ENCODE measurements around the gene TTC34. TPM values are rescaled to one million over a fixed set of nuclear protein-coding genes. Genes with fewer than 3 reads are reported as not detected.

TTC34 gene
- total and polyA plus RNA-seq, 9 of the 15 experiments (the other 6 are each of a cell fraction or from before 2014, with no cell fraction given) = 0.03 to 0.38 (median 0.05) TPM; not detected in 2

DNA sequence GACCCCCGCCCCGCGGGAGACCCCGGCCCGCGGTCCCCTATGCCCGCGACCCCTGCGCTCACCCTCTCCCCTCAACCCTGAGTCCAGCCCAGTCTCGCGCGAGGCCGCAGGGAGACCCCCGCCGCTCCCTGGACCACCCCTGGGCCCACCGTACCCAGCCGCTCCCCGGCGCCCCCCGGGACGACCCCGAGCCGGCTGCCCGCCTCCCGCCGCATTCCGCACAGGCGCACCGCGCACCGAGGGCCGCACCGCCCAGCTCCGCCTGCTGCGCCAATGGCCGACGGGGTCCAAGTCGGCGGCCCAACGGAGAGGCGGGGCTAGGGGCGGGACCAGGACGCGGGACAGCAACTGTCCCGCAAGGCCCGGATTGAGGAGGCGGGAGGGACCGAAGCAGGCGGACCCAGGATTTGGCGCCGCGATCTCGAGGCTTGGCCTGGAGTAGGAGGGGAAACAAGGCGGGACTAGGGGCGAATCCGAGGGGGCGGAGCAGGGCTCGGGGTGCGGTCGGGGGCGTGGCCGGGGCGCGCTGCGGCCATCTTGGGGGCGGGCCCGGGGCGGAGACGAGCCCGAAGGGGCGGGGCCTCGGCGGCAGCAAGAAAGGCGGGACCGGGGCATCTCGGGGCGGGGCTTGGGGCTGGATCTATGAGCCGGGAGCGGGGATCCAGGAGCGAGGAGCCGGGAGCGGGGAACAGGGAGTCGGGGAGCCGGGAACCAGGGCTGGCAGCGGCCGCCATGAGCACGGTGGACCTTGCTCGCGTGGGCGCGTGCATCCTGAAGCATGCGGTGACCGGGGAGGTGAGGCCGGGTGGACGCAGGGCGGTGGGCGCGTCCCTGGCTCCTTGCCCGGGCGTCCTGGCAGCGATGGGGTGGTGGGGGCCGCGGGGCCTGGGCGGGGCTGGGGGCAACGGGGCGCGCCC, 215.1 kb downstream of the TTC34 start, which contains the start of gene PRXL2B (continued):
- TF ChIP-seq, protein P1, sequence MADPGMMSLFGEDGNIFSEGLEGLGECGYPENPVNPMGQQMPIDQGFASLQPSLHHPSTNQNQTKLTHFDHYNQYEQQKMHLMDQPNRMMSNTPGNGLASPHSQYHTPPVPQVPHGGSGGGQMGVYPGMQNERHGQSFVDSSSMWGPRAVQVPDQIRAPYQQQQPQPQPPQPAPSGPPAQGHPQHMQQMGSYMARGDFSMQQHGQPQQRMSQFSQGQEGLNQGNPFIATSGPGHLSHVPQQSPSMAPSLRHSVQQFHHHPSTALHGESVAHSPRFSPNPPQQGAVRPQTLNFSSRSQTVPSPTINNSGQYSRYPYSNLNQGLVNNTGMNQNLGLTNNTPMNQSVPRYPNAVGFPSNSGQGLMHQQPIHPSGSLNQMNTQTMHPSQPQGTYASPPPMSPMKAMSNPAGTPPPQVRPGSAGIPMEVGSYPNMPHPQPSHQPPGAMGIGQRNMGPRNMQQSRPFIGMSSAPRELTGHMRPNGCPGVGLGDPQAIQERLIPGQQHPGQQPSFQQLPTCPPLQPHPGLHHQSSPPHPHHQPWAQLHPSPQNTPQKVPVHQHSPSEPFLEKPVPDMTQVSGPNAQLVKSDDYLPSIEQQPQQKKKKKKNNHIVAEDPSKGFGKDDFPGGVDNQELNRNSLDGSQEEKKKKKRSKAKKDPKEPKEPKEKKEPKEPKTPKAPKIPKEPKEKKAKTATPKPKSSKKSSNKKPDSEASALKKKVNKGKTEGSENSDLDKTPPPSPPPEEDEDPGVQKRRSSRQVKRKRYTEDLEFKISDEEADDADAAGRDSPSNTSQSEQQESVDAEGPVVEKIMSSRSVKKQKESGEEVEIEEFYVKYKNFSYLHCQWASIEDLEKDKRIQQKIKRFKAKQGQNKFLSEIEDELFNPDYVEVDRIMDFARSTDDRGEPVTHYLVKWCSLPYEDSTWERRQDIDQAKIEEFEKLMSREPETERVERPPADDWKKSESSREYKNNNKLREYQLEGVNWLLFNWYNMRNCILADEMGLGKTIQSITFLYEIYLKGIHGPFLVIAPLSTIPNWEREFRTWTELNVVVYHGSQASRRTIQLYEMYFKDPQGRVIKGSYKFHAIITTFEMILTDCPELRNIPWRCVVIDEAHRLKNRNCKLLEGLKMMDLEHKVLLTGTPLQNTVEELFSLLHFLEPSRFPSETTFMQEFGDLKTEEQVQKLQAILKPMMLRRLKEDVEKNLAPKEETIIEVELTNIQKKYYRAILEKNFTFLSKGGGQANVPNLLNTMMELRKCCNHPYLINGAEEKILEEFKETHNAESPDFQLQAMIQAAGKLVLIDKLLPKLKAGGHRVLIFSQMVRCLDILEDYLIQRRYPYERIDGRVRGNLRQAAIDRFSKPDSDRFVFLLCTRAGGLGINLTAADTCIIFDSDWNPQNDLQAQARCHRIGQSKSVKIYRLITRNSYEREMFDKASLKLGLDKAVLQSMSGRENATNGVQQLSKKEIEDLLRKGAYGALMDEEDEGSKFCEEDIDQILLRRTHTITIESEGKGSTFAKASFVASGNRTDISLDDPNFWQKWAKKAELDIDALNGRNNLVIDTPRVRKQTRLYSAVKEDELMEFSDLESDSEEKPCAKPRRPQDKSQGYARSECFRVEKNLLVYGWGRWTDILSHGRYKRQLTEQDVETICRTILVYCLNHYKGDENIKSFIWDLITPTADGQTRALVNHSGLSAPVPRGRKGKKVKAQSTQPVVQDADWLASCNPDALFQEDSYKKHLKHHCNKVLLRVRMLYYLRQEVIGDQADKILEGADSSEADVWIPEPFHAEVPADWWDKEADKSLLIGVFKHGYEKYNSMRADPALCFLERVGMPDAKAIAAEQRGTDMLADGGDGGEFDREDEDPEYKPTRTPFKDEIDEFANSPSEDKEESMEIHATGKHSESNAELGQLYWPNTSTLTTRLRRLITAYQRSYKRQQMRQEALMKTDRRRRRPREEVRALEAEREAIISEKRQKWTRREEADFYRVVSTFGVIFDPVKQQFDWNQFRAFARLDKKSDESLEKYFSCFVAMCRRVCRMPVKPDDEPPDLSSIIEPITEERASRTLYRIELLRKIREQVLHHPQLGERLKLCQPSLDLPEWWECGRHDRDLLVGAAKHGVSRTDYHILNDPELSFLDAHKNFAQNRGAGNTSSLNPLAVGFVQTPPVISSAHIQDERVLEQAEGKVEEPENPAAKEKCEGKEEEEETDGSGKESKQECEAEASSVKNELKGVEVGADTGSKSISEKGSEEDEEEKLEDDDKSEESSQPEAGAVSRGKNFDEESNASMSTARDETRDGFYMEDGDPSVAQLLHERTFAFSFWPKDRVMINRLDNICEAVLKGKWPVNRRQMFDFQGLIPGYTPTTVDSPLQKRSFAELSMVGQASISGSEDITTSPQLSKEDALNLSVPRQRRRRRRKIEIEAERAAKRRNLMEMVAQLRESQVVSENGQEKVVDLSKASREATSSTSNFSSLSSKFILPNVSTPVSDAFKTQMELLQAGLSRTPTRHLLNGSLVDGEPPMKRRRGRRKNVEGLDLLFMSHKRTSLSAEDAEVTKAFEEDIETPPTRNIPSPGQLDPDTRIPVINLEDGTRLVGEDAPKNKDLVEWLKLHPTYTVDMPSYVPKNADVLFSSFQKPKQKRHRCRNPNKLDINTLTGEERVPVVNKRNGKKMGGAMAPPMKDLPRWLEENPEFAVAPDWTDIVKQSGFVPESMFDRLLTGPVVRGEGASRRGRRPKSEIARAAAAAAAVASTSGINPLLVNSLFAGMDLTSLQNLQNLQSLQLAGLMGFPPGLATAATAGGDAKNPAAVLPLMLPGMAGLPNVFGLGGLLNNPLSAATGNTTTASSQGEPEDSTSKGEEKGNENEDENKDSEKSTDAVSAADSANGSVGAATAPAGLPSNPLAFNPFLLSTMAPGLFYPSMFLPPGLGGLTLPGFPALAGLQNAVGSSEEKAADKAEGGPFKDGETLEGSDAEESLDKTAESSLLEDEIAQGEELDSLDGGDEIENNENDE (IDR thresholded peaks at IDR 0.05; ENCODE audit: low read depth, low read length) = no peak
- peak; percentile 36; the same call in 1 of the 2 replicates for TF ChIP-seq ZBTB33 (CRISPR knock-in tag; IDR thresholded peaks at IDR 0.05)
- TF ChIP-seq GABPA (tag; conservative IDR thresholded peaks at IDR 0.05; ENCODE audit: low read depth) = no peak
- no peak for TF ChIP-seq ADNP (tag; IDR thresholded peaks at IDR 0.05)
- TF ChIP-seq MAFG (tag; conservative IDR thresholded peaks at IDR 0.05) = no peak
- no peak for TF ChIP-seq PTRF (tag; IDR thresholded peaks at IDR 0.05)
- no peak for TF ChIP-seq ZBTB8A (IDR thresholded peaks at IDR 0.05; ENCODE audit: partially characterized antibody)
- no peak for TF ChIP-seq THRA (IDR thresholded peaks at IDR 0.05)
- no peak for TF ChIP-seq DIDO1 (tag; IDR thresholded peaks at IDR 0.05; ENCODE audit: low read depth)
- 0 out of 3 replicates have a peak, but pooled peaks of 1 of the 2 experiments have one; percentile 59 for TF ChIP-seq CBX3 (IDR thresholded peaks at IDR 0.05; ENCODE audit: borderline replicate concordance in 1 of 2, low read length in 2 of 2)
- no peak; the same call in none of the 2 replicates for TF ChIP-seq HCFC1 (IDR thresholded peaks at IDR 0.05; ENCODE audit: low read depth, low read length)
- TF ChIP-seq HDAC2 (IDR thresholded peaks at IDR 0.05) = no peak
